BE2C (cell line): ENCODE measurements around the gene LEAP2.

Experiments used
- DNase-seq: peaks from one replicate; pipeline ENCODE4 v3.0.0-alpha.2; 2020
- H3K27me3 ChIP-seq: fragments of 250-450 bp; sonication (Bioruptor Pico); 2 replicates; pipeline ENCODE4 v1.5.1; 2020; ENCODE audit warnings: mild to moderate bottlenecking
- H3K36me3 ChIP-seq: fragments of 250-450 bp; sonication (Bioruptor Pico); 2 replicates; pipeline ENCODE4 v1.5.1; 2020; ENCODE audit warnings: mild to moderate bottlenecking
- H3K4me1 ChIP-seq: fragments of 250-450 bp; sonication (Bioruptor Pico); 2 replicates; pipeline ENCODE4 v1.5.1; 2020
- H3K4me3 ChIP-seq: 2 replicates; pipeline ENCODE4 v1.5.1; 2011; ENCODE audit warnings: low read depth, low read length
- H3K9me3 ChIP-seq: fragments of 250-450 bp; sonication (Bioruptor Pico); 2 replicates; pipeline ENCODE4 v1.5.1; 2020
- CTCF ChIP-seq: IDR thresholded peaks from 2 replicates; pipeline ENCODE4 v1.5.1; 2012; ENCODE audit warnings: mild to moderate bottlenecking, low read depth, low read length

The LEAP2 gene

DNA sequence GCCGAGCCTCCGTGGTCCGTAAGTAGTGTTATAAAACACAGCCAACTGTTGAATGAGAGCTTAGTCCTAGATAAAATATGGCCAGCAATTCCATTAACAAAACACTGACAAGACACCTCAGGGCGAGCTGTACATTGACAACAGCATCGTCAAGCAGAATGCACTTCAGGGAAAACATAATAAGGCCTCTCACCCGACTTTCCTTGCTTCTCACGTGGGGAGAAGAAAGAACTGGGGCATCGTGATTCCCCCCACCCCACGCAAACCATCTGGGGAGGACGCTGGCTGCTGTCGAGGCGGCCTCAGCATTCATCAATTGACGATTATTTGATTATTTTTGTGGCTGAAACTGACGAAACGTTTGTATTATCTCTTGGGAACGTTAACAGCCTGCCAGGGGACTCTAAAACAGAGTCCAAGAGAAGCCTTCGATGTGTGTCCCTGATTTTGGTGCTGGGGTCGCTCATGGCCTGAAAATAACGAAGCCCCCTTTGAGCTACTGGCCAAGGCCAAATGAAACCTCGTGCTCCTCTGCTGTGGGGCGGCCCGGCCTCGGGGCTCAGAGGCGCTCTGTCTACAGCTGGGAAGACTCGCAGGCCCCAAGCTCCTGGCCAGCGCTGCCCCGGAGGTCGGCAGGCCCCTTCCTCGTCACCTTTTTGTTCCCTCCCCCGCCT, 7.7 kb upstream of the LEAP2 start:
- Histone ChIP-seq H3K4me3 (peak overlapping the region; percentile 91), H3K4me1 (peaks cover 3% of the 10 kb centered on the region; the same call in 1 of the 2 replicates), H3K36me3 (peaks cover 35% of the 10 kb centered on the region), H3K9me3 (no peaks in the 10 kb centered on the region), H3K27me3 (no peaks in the 10 kb centered on the region)
- no peak for TF ChIP-seq CTCF
- DNase-seq: no peak

- peak; percentile 31; the same call in 1 of the 2 replicates for TF ChIP-seq CTCF
- Histone ChIP-seq H3K9me3 (no peaks in the 10 kb centered on the region), H3K27me3 (no peaks in the 10 kb centered on the region), H3K4me1 (peaks cover 3% of the 10 kb centered on the region; the same call in 1 of the 2 replicates), H3K4me3 (peak within 1 kb of the TSS; percentile 91), H3K36me3 (peaks cover 40% of the 10 kb centered on the region)
- peak; percentile 96 for DNase-seq
Observed at GRCh38 chr5:132866342-132867045, 7.0 kb upstream of the LEAP2 start, which contains the start of the genes GDF9 and UQCRQ. Gene GDF9, minus strand, starts transcription at chr5:132866469. Its CDS starts 1,936 bp downstream, at chr5:132864533. Gene UQCRQ, plus strand, starts transcription at chr5:132866642. Its CDS starts 240 bp downstream, at chr5:132866882.

DNA sequence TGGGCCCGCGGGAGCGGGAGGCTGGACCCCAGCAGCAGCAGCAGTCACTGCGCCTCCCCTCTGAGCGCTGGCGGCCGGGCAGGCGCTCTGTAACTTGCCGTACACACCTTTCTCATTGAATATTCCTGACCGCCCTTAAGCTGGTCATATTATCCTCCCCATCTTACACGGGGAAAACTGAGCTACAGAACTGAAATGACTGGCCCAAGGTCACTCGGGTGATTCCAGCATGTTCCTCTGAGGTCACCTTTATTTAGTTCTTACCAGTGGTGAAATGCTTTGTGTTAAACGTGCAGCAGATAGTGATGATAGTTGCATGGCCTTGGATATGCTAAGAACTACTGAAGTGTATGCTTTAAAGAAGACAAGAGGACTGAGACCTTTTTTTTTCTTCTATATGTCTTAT, 6.4 kb upstream of the LEAP2 start:
- Histone ChIP-seq H3K9me3 (no peaks in the 10 kb centered on the region), H3K4me1 (peaks cover 3% of the 10 kb centered on the region; the same call in 1 of the 2 replicates), H3K4me3 (peak overlapping the region; percentile 91), H3K27me3 (no peaks in the 10 kb centered on the region), H3K36me3 (peaks cover 46% of the 10 kb centered on the region)
- DNase-seq: no peak
- no peak for TF ChIP-seq CTCF

DNA sequence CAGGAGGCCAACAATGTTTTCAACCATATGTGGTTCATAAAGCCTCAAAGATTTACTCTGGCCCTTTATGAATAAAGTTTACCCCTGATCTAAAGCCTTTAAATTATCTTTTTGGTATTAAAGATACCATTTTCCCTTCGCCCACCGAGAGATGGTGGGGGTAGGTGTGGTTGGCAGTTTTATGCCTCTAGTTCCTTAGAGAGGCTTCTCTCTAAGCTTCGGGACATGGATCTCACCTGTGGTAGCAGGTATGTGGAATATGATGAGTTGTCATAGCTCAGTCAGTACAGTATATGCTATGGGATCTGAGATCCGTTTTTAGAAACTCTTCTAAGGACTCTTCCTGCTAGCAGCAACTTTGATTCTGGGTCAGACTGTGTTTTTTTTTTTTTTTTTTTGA, 4.7 kb upstream of the LEAP2 start:
- no peak for DNase-seq
- no peak overlapping the region for H3K4me3 ChIP-seq
- H3K27me3 ChIP-seq: no peaks in the 10 kb centered on the region
- no peaks in the 10 kb centered on the region for H3K9me3 ChIP-seq
- no peak for TF ChIP-seq CTCF
- H3K4me1 ChIP-seq: peaks cover 3% of the 10 kb centered on the region; the same call in 1 of the 2 replicates
- H3K36me3 ChIP-seq: peaks cover 49% of the 10 kb centered on the region

DNA sequence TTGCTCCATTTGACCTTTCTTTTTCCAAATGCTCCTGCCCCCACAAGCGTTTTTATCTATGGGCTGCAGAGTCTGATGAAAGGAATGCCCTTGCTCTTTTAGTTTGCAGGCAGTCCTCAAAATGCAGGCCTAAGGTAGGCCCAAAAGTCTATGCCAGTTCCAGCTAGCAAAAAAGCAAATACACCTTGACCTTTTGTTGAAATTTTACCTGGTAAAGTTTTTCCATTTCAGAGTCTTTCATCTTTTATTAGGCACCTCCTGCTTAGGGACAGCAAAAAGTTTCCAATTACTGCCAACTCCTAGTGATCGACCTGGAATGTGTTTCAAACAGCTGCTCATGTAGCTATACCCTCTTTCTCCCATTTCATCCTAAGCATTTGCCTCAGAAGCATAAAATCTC, 2.7 kb upstream of the LEAP2 start:
- peaks cover 54% of the 10 kb centered on the region for H3K36me3 ChIP-seq

More for the DNA sequence above, 2.7 kb upstream of the LEAP2 start:
- no peaks in the 10 kb centered on the region for H3K27me3 ChIP-seq
- TF ChIP-seq CTCF: no peak
- no peak overlapping the region for H3K4me3 ChIP-seq
- H3K4me1 ChIP-seq: peaks cover 3% of the 10 kb centered on the region; the same call in 1 of the 2 replicates
- no peak for DNase-seq
- no peaks in the 10 kb centered on the region for H3K9me3 ChIP-seq
